HS-27A (cell line): Measurements from ENCODE around the gene AGPAT3.
"Not testable (repeated sequence)": the region's sequence is repeated elsewhere in the genome, so short reads cannot be mapped to it uniquely, and the experiment has no call there.

ENCODE experiments used
- DNase-seq: peaks from one replicate; pipeline ENCODE4 v3.0.0-alpha.2; 2012; ENCODE audit warnings: low read depth, missing footprints

AGPAT3 gene

DNA sequence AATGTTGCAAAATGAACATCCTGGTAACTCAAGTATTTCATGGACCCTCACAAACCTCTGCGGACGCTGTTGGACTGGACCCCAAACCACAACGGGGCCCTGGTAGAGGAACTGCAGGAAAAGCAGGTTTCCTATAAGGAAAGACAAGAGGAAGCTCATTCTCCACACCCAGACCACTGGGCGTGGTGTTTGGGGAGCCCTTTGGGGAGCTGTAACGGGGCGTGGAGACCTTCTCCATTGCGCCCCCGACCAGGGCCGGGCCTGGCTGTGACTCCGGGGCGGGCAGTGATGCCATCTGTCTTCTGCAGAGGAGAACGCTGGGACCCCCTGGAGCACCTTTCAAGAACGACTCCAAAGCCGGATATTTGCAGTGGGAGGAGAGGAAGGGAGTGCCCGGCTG lies 30.0 kb upstream of the AGPAT3 start:
- no peak for DNase-seq

DNA sequence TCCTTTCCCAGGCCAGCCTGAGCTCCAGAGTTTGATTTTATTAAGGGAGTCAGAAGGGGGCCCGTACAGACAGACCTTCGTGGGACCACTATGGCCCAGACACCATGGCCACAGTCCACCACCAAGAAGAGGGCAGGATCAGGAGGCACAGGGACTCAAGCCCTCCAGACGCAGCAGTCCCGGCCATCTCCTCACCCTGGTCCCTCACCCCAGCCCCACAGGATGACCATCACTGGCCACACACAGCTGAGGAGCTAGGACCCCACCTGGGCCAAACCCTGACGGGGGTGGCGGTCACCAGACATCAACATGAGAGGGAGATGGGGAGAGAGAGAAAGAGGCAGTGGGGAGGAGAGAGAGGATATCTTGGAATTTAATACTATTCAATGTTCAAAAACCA lies 29.2 kb upstream of the AGPAT3 start:
- no peak for DNase-seq

DNA sequence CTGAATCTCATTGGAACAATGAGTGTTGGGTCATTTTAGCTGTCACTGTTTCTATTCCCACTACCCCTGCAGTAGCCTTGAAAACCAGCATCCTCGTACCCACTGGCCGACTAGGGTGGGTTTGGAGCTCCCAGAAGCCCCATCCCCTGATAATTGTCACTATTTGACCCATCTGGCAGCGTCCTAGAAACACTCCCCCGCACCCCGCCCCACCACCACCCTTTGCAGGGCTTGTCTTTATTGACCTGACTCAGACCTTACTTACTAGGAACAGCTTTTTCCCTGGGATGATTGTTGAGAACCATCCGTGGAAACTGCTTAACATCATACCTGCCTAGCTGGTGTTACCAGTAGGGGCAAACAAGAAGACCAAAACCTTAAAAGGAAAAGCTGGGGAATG lies 28.4 kb upstream of the AGPAT3 start:
- no peak for DNase-seq

DNA sequence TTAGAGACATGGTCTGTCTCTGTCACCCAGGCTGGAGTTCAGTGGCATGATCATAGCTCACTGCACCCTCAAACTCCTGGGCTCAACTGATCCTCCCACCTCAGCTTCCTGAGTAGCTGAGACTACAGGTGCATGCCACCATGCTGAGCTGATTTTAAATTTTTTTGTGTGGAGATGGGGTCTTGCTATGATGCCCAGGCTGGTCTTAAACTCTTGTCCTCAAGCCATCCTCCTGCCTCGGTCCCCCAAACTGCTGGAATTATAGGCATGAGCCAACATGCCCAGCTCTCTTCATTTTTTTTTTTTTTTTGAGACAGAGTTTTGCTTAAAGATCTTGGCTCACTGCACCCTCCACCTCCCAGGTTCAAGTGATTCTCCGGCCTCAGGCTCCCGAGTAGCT lies 24.8 kb upstream of the AGPAT3 start:
- no peak for DNase-seq

DNA sequence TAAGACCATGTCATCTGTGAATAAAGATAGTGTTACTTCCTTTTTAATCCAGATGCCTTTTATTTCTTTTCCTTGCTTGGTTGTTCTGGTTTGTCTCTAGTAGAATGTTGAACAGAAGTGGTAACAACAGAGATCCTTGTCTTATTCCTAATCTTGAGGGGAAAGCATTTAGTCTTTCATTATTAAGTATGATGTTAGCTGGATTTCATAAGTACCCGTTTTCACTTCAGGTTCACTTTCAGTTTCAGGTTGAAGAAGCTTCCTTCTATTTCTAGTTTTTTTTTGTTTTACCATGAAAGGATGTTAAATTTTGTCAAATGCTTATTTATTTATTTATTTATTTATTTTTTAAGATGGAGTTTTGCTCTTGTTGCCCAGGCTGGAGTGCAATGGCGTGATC lies 22.3 kb upstream of the AGPAT3 start:
- DNase-seq = no peak

DNA sequence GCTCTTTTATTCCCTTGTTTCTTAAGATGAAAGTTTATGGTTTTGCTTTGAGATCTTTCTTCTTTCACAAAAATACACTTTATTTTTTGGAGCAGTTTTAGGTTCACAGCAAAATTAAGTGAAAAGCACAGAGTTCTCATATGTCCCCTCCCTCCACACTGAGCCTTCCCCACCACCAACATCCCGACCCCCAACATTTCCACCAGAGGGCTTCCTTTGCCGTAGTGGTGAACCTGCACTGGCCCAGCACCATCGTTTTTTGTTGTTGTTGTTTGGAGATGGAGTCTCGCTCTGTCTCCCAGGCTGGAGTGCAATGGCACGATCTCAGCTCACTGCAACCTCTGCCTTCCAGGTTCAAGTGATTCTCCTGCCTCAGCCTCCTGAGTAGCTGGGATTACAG lies 20.1 kb upstream of the AGPAT3 start:
- not testable (repeated sequence) for DNase-seq

DNA sequence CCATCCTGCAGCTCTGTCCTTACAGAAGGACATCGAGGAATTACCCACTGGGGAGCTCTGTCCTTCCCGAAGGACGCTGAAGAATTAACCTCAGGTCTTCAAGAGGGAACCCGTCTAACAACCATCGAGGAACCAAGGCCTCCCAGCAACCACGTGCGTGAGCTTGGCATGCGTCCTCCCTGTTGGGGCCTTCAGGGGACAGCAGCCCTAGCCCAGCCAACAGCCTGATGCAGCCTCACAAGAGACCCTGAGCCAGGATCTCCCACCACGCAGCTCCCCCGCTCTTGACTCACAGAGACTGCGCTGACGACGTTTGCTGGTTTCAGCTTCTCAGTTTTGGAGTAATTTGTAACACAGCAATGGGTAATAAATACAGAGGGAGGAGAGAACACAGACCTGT lies 19.6 kb upstream of the AGPAT3 start:
- DNase-seq = no peak

DNA sequence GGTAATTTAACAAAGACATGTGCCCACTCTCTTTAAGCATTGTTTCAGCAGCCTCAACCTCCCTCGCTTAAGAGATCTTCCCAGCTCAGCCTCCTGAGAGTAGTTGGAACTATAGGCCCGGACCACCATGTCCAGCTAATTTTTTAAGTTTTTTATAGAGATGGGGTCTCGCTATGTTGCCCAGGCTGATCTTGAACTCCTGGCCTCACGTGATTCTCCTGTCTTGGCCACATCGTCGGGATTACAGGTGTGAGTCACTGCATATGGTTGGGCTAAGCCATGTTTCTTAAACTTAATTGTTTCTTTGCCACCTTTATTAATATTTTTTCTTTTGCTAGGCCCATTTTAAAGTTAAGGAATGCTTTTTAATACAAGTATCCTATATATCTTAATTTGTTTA lies 18.6 kb upstream of the AGPAT3 start:
- DNase-seq = no peak

DNA sequence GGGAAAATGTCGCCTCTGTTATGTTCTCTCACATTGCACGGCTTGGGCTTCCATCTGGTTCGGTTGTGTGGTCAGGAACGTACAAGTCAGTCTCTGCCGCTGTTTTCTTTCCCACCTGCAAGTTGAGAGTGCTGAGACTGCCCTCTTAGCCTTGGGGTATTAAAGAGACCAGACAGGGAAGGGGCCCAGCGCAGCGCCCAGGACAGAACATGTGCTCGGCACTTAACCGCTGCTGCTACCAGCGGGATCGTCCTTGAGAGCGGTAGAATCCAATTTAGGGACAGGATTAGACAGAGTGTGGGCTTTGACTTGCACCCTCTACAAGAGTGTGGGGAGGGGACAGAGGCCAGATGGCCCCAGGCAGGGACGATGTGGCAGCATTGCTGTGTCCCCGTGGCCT lies 17.7 kb upstream of the AGPAT3 start:
- no peak for DNase-seq

DNA sequence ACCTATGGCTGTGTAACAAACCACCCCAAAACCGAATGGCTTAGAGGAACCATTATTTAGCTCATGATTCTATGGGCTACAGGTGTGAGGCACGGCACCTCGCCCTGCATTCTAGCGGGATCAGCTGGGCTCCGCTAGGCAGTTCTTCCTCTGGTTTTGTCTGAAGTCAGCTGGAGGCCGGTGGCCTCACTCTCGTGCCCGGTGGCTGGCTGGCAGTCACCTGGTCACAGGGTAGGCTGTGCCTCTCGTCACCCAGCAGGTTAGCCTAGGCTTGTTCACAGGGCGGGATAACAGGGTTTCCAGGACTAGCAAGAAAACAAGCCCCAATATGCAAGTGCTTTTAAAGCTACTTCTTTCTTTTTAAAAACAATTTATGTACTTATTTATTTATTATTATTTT lies 16.3 kb upstream of the AGPAT3 start:
- no peak for DNase-seq

DNA sequence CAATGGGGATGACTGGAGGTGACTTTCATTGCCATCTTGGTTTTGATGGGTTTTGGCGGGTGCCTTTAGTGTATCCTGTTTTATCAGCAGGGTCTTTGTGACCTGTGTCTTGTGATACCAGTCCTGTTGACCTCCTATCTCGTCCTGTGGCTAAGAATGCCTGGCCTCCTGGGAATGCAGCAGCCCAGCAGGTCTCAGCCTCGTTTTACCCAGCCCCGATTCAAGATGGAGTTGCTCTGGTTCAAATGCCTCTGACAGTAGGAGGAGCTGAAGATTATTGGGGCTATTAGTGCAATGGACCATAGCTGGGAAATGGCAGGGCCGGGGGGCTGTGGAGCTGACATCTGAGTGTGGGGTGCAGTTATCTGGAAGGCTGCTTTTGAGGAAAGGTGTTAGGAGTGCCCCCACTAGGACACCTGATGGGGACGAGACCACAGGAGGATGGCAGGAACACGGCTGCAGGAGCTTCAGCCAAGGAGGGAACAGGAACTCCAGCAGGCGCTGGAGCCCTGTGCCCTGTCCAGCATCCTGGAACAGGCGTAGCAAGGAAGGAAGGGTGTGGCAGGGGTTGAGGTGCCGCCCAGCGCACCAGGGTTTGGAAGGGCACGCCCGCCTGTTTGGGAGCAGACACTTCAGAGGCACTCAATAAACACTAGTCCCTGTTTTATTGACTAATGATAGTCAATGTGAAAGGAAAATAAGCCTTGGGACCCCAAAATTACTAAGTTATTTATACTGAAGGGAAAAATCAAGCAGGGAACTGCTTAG lies 15.3 kb upstream of the AGPAT3 start:
- DNase-seq = no peak

DNA sequence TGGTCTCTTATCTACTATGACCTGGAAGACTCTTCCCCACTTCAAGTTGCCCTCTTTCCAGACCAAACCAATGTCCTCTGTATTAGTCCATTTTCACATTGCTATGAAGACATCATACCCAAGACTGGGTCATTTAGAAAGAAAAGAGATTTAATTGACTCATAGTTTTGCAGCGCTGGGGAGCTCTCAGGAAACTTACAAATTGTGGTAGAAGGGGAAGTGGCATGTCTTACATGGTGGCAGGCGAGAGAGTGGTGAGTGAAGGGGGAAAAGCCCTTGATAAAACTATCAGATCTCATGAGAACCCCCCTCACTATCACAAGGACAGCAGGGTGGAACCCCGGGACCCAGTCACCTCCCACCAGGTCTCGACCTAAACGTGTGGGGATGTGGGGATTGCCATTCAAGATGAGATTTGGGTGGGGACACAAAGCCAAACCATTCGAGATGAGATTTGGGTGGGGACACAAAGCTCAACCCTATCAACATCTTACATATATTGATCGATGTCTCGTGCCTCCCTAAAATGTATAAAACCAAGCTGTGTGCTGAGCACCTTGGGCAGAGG lies 14.2 kb upstream of the AGPAT3 start:
- no peak for DNase-seq

DNA sequence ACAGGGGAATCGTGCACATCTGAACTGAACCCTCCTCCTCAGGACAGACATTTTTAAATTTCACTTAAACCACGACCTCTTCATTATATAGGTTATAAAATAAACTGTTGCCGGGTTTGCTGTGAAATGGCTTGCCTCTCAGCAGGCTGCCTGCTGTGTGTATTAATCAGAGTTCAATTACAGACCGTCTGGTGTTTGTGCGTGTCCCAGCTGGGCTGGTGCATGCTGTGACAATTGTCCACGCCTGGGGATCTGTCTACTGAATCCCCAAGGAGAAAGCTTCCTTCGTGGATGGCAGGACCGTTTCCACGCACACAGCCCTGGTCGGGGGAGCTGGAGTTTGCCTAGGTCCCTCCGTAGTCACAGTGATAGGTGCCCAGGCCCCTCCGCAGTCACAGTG lies 13.4 kb upstream of the AGPAT3 start:
- no peak for DNase-seq

DNA sequence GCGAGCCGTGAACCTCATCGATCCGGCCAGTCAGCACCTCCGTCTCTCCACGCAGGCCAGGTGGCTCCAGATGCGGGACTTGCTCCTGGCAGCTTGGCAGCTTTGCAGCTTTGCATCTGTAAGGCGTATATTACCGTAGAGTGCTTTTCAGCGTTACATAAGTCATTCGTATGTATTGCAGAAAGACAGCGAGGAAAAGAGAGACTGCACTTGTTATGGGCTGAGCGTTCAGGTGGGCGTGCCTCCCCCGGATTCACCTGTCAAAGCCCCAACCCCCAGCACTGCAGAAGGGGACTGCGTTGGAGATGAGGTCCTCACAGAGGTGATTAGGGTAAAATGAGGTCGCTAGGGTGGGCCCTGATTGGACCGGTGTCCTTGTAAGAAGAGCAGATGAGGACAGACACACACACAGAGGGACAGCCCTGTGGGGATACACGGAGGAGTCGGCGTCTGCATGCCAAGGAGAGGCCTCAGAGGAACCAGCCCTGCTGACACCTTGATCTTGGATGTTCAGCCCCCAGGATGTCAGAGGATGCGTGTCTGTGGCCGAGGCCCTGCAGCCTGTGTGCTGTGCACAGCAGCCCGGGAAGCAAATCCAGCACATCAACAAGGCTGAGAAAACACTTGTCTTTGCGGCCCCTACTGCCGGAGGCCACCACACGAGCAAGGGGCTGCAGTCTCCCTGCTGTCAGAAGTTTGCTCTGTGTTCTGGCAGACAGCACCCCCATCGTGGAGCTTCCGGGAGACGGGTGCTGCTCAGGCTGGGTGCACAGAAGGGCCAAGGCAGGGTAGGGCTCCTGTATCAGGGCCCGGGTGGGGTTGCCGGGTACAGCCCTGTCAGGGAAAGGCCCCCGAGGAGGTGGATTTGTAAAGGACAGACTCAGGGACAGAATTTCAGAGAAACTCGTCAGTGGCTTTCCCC lies 10.9 kb upstream of the AGPAT3 start:
- no peak for DNase-seq

DNA sequence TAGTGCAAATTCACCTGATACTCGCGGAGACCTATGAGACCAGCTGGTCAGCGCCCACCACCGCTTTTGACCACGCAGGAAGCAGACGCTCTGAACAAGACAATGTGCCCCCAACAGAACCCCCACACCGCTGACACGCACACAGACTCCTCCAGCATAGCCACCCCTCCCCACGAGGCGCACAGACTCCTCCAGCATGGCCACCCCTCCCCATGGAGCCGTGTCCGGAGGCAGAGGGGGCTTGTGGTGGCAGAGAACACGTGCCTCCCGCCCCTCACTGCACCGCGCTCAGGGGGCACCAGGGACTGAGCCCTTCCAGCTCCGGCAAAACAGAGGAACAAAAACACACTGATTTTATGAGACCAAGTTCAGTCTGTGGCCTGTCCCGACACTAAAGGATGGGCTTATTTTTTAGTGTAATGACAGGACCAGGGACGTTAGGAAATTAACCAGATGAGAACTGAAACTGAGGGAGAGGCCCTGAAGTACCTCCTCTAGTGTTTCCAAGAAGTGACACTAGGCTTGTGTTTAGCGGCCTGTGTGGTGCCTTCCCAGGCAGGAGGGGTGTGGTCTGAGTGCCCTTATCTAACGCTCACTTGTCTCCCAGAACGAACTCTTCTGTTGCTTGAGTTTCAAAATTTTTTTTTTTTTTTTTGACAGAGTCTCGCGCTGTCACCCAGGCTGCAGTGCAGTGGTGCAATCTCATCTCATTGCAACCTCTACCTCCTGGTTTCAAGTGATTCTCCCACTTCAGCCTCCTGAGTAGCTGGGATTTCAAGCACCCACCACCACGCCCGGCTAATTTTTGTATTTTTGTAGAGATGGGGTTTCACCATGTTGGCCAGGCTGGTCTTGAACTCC lies 10.0 kb upstream of the AGPAT3 start:
- DNase-seq = no peak

DNA sequence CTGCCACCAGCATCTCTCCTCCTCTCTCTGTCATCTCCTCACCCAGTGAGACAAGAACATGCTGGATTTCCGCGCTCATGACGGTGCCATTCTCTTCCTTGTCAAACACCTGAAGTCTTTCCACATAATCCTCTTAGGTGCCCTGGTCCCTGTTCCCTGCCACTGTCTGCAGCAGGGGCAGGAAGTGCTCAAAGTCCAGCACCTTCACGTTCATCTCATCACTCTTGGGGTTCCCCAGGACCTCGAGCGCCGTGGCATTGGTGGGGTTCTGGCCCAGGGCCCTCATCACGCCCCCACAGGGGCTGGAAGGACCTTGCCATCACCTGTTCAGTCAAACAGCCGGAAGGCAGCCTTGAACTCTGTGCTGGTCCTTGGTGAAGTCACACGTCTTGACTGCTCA lies 9.1 kb upstream of the AGPAT3 start:
- no peak for DNase-seq

DNA sequence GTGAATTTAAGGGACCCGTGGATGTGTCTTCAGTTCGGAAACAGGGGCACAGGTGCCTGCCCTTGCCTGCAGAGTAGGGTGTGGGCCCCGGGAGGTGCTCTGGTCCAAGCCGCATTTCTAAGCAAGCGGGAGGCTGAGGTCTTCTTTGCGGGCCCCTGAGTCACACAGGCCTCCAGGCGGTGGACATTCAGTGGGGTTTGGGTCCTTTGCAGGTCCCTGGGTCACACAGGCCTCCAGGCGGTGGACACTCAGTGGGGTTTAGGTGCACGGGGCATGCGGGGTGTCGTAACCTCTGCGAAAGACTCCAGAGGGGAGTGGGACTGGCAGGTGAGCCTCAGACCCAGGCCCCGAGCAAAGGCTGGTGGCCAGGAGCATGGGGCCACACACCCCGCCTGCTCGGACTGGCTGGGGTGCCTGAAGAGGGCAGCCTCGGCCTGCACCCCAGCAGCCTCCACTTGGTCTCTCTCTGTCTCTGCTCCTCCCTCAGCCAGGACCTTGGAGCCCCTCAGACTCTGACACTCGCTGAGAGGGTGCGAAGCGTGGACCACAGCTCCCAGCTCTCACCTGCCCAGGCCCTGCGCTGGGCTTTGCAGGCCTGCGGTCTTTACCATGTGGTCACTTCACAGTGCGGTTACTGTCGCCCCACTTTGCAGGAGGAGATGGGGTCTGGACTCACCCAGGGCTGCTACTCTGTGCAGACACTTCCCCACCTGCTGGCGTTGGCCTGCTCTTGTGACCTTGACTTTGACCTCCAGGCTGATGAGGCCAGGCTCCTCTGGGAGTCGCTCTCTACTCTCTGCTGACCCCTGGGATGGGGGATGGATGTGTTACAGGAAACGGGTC lies 6.0 kb upstream of the AGPAT3 start:
- no peak for DNase-seq

DNA sequence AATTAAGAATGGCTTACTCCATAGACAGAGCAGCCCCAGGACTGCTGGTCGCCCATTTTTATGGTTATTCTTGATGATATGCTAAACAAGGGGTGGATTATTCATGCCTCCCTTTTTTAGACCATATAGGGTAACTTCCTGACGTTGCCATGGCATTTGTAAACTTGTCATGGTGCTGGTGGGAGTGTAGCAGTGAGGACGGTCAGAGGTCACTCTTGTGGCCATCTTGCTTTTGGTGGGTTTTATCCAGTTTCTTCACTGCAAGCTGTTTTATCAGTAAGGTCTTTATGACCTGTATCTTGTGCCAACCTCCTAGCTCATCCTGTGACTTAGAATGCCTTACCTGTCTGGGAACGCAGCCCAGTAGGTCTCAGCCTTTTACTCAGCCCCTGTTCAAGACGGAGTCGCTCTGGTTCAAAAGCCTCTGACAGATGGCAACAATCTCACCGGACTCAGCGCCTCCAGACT lies 5.2 kb upstream of the AGPAT3 start:
- no peak for DNase-seq

DNA sequence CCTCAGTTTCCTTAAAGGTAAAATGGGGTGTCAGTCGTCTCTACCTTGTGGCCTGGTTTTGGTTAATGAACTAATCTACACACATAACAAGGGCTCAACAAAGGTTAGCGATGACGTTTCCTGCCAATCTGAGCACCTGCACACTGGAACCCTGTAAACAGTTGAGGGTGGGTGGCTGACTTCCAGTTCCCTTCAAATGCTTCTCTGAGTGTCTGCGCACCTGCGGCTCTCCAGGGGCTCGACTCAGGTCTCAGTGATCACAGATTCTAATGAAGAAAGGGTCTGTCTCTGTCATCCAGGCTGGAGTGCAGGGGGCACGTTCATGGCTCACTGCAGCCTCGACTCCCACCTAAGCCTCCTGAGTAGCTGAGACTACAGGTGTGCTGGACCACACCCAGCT lies 3.3 kb upstream of the AGPAT3 start:
- DNase-seq = no peak

DNA sequence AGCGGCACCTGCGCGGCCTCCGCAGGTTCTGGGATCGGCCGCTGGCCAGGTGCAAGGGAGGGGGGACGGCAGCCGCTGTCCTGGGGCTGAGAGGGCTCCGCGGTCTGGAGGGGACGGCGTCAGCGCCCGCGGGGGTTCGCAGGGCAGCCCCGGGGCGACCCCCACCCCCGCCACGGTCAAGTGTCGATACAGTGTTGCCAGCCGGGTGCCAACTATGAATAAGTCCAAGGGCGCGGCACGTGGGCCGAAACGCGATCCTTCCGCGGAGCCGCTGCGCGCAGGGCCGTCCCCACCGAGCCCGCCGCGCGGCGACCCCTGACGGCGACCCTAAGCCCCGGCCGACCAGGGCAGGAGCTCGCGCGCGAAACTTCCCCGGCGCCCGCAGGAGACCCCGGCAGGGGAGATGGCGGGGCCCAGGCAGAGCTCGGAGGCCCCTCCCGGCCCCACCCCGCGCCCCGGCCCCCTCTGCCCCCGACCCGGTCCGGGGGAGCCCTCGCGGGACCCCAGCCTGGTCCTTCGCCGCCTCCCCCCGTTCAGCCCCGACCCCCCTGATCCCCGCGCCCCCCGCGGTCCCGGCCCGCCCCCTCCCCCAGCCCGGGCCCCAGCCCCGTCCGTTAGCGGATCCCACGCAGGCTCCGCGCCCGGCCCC lies 586 bp upstream of the AGPAT3 start:
- no peak for DNase-seq
